Neural cell (in vitro differentiated cells): ENCODE results near the gene USP48. TPM values are rescaled to one million over a fixed set of nuclear protein-coding genes. Genes with fewer than 3 reads are reported as not detected.

Experiments used
- H2AFZ ChIP-seq: fragments of 200-600, 300-800 bp; sonication (generic), shearing (Covaris generic); 2 replicates; pipeline ENCODE4 v1.6.0; 2014; ENCODE audit warnings: low read depth, mild to moderate bottlenecking, antibody characterized with exemption, low read length, moderate library complexity
- H3F3A ChIP-seq: fragments of 200-600 bp; shearing (Covaris generic); 2 replicates; pipeline ENCODE4 v1.6.1; 2016; ENCODE audit warnings: mild to moderate bottlenecking, moderate library complexity, mixed read lengths, antibody characterized with exemption, low read length; ENCODE audit not compliant: insufficient read depth, poor library complexity, severe bottlenecking
- H3K27ac ChIP-seq: fragments of 200-600, 300-800 bp; sonication (generic), shearing (Covaris generic); 2 replicates; pipeline ENCODE4 v1.5.1; 2014; ENCODE audit warnings: mild to moderate bottlenecking, low read length, moderate library complexity
- H3K27me3 ChIP-seq: fragments of 300-800, 200-600 bp; sonication (generic), shearing (Covaris generic); 2 replicates; pipeline ENCODE4 v1.6.0; 2014; ENCODE audit warnings: mild to moderate bottlenecking, low read depth, low read length, moderate library complexity; ENCODE audit not compliant: insufficient read depth
- H3K36me3 ChIP-seq: fragments of 300-800, 200-600 bp; sonication (generic), shearing (Covaris generic); 2 replicates; pipeline ENCODE4 v1.5.1; 2014; ENCODE audit warnings: mild to moderate bottlenecking, antibody characterized with exemption, low read length, moderate library complexity; ENCODE audit not compliant: insufficient read depth
- H3K4me2 ChIP-seq: fragments of 300-800, 200-600 bp; sonication (generic), shearing (Covaris generic); 2 replicates; pipeline ENCODE4 v1.6.0; 2014; ENCODE audit warnings: mild to moderate bottlenecking, low read length
- H3K4me3 ChIP-seq: fragments of 300-800, 200-600 bp; sonication (generic), shearing (Covaris generic); 2 replicates; pipeline ENCODE4 v1.5.1; 2014; ENCODE audit warnings: mild to moderate bottlenecking, low read length, moderate library complexity
- H3K79me2 ChIP-seq: fragments of 200-600 bp; shearing (Covaris generic); replicated peaks from 2 replicates; pipeline ENCODE4 v1.6.0; 2014; ENCODE audit warnings: mild to moderate bottlenecking, low read length, moderate library complexity; ENCODE audit not compliant: insufficient read depth
- H3K9ac ChIP-seq: fragments of 300-800, 200-600 bp; sonication (generic), shearing (Covaris generic); 2 replicates; pipeline ENCODE4 v1.6.1; 2016; ENCODE audit warnings: mild to moderate bottlenecking, low read length, mixed read lengths
- H3K9me2 ChIP-seq: fragments of 200-600 bp; shearing (Covaris generic); 2 replicates; pipeline ENCODE4 v1.6.1; 2016; ENCODE audit warnings: mild to moderate bottlenecking, low read length, mixed read lengths; ENCODE audit not compliant: insufficient read depth
- H3K9me3 ChIP-seq: fragments of 200-600, 300-800 bp; sonication (generic), shearing (Covaris generic); 2 replicates; pipeline ENCODE4 v1.6.1; 2016; ENCODE audit warnings: mild to moderate bottlenecking, mixed run types, low read length, moderate library complexity, mixed read lengths
- H4K20me1 ChIP-seq: fragments of 200-600 bp; shearing (Covaris generic); 2 replicates; pipeline ENCODE4 v1.6.1; 2016; ENCODE audit warnings: mild to moderate bottlenecking, mixed run types; ENCODE audit not compliant: insufficient read depth
- EP300 ChIP-seq: fragments of 450-650 bp; conservative IDR thresholded peaks from 2 replicates; pipeline ENCODE4 v1.6.1; 2014; ENCODE audit warnings: antibody characterized with exemption, mild to moderate bottlenecking, moderate library complexity; ENCODE audit not compliant: poor library complexity, severe bottlenecking
- EZH2 ChIP-seq: fragments of 200-600, 300-800 bp; shearing (Covaris generic), sonication (generic); IDR thresholded peaks from 2 replicates; pipeline ENCODE4 v1.6.1; 2014; ENCODE audit warnings: antibody characterized with exemption, low read length, borderline replicate concordance, mild to moderate bottlenecking; ENCODE audit not compliant: insufficient read depth, poor library complexity, severe bottlenecking
- MXI1 ChIP-seq: fragments of 450-650 bp; conservative IDR thresholded peaks from 2 replicates; pipeline ENCODE4 v1.6.1; 2014; ENCODE audit warnings: antibody characterized with exemption, mild to moderate bottlenecking; ENCODE audit not compliant: poor library complexity, severe bottlenecking
- POLR2AphosphoS5 ChIP-seq: IDR thresholded peaks from 2 replicates; pipeline ENCODE4 v1.6.1; 2012
- RAD21 ChIP-seq: fragments of 450-650 bp; conservative IDR thresholded peaks from 2 replicates; pipeline ENCODE4 v1.6.1; 2014; ENCODE audit warnings: antibody characterized with exemption, mild to moderate bottlenecking, moderate library complexity
- SMC3 ChIP-seq: fragments of 450-650 bp; conservative IDR thresholded peaks from 2 replicates; pipeline ENCODE4 v1.6.1; 2014; ENCODE audit warnings: antibody characterized with exemption, mild to moderate bottlenecking, moderate library complexity; ENCODE audit not compliant: poor library complexity
- TAF1 ChIP-seq: IDR thresholded peaks from 2 replicates; pipeline ENCODE4 v1.6.1; 2012; ENCODE audit warnings: low read depth
- polyA plus RNA-seq: library from polyadenylated mRNA; depleted of rRNA; stranded (reverse); fragments of >200 nt; gene quantifications from 2 replicates; pipeline ENCODE4 v1.2.3, GENCODE V29; 2014
- TF ChIP-seq, protein P1 (sequence below): fragments of 450-650 bp; IDR thresholded peaks from 2 replicates; pipeline ENCODE4 v1.5.1; 2014; ENCODE audit warnings: antibody characterized with exemption, mild to moderate bottlenecking, moderate library complexity; ENCODE audit not compliant: poor library complexity, severe bottlenecking
- TF ChIP-seq, protein P2 (sequence below): IDR thresholded peaks from 2 replicates; pipeline ENCODE4 v1.6.1; 2012; ENCODE audit warnings: borderline replicate concordance

Gene USP48
- polyA plus RNA-seq, 1 donor from 2014 or later: 67.2 TPM

GRCh38 chr1:21705303-21705980 is 77.5 kb downstream of the USP48 start:
- Histone ChIP-seq H3K9me3 (no peaks in the 10 kb centered on the region), H3K9ac (no peak overlapping the region), H3K27me3 (no peaks in the 10 kb centered on the region), H3K27ac (no peak overlapping the region), H3K4me3 (no peak overlapping the region), H3K9me2 (no peaks in the 10 kb centered on the region), H3F3A (no peaks in the 10 kb centered on the region), H3K36me3 (peaks cover 3% of the 10 kb centered on the region), H2AFZ (no peak overlapping the region), H4K20me1 (no peaks in the 10 kb centered on the region), H3K79me2 (no peaks in the 10 kb centered on the region), H3K4me2 (no peak overlapping the region)
- TF ChIP-seq, protein P1, sequence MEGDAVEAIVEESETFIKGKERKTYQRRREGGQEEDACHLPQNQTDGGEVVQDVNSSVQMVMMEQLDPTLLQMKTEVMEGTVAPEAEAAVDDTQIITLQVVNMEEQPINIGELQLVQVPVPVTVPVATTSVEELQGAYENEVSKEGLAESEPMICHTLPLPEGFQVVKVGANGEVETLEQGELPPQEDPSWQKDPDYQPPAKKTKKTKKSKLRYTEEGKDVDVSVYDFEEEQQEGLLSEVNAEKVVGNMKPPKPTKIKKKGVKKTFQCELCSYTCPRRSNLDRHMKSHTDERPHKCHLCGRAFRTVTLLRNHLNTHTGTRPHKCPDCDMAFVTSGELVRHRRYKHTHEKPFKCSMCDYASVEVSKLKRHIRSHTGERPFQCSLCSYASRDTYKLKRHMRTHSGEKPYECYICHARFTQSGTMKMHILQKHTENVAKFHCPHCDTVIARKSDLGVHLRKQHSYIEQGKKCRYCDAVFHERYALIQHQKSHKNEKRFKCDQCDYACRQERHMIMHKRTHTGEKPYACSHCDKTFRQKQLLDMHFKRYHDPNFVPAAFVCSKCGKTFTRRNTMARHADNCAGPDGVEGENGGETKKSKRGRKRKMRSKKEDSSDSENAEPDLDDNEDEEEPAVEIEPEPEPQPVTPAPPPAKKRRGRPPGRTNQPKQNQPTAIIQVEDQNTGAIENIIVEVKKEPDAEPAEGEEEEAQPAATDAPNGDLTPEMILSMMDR: no peak
- TF ChIP-seq EP300 (no peak), TAF1 (no peak), RAD21 (no peak), EZH2 (no peak), POLR2AphosphoS5 (no peak), SMC3 (no peak), MXI1 (no peak)
- TF ChIP-seq, protein P2, sequence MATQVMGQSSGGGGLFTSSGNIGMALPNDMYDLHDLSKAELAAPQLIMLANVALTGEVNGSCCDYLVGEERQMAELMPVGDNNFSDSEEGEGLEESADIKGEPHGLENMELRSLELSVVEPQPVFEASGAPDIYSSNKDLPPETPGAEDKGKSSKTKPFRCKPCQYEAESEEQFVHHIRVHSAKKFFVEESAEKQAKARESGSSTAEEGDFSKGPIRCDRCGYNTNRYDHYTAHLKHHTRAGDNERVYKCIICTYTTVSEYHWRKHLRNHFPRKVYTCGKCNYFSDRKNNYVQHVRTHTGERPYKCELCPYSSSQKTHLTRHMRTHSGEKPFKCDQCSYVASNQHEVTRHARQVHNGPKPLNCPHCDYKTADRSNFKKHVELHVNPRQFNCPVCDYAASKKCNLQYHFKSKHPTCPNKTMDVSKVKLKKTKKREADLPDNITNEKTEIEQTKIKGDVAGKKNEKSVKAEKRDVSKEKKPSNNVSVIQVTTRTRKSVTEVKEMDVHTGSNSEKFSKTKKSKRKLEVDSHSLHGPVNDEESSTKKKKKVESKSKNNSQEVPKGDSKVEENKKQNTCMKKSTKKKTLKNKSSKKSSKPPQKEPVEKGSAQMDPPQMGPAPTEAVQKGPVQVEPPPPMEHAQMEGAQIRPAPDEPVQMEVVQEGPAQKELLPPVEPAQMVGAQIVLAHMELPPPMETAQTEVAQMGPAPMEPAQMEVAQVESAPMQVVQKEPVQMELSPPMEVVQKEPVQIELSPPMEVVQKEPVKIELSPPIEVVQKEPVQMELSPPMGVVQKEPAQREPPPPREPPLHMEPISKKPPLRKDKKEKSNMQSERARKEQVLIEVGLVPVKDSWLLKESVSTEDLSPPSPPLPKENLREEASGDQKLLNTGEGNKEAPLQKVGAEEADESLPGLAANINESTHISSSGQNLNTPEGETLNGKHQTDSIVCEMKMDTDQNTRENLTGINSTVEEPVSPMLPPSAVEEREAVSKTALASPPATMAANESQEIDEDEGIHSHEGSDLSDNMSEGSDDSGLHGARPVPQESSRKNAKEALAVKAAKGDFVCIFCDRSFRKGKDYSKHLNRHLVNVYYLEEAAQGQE: no peak

DNA sequence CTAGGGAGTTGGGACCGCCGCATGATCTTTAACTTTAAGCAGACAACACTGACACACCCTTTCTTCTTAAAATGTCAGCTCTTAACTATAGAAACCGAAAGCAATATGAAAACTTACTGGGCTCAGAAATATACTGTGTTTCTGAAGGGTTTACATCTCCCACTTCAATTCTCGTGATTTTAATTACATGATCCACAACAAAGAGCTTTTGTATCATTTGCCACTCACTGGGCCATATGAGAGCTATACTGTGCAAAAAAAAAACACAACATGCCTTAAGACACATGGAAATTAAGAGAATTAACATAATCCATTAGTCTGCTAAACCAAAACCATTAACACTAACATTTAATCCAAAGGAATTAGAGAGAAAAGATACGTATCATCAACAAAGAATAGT is 78.8 kb downstream of the USP48 start:
- H3K36me3 ChIP-seq: no peaks in the 10 kb centered on the region
- no peaks in the 10 kb centered on the region for H3K79me2 ChIP-seq
- no peak overlapping the region for H3K4me2 ChIP-seq
- H3K9me2 ChIP-seq: no peaks in the 10 kb centered on the region
- H2AFZ ChIP-seq: no peak overlapping the region
- TF ChIP-seq MXI1 (no peak), SMC3 (no peak), EZH2 (no peak), EP300 (no peak), RAD21 (no peak), TAF1 (no peak), POLR2AphosphoS5 (no peak)
- TF ChIP-seq, protein P1: no peak
- TF ChIP-seq, protein P2: no peak
- H3K27me3 ChIP-seq: no peaks in the 10 kb centered on the region
- H3K27ac ChIP-seq: no peak overlapping the region
- H4K20me1 ChIP-seq: no peaks in the 10 kb centered on the region
- no peaks in the 10 kb centered on the region for H3F3A ChIP-seq
- no peak overlapping the region for H3K9ac ChIP-seq
- H3K9me3 ChIP-seq: no peaks in the 10 kb centered on the region
- H3K4me3 ChIP-seq: no peak overlapping the region
